Nephron progenitor cell (in vitro differentiated cells): Measurements from ENCODE around the gene LRP1B.

Experiments
- DNase-seq: peaks from one replicate; pipeline ENCODE4 v3.0.0; 2021
- H3K27ac Mint-ChIP-seq: 2 replicates; pipeline ENCODE4 v1.8.0; 2021; ENCODE audit warnings: mild to moderate bottlenecking, moderate library complexity, mixed read lengths
- H3K27me3 Mint-ChIP-seq: 2 replicates; pipeline ENCODE4 v1.8.0; 2021; ENCODE audit warnings: mild to moderate bottlenecking, low read depth, mixed read lengths; ENCODE audit not compliant: poor library complexity
- H3K36me3 Mint-ChIP-seq: 2 replicates; pipeline ENCODE4 v1.8.0; 2021; ENCODE audit warnings: low read depth, mixed read lengths
- H3K4me1 Mint-ChIP-seq: 2 replicates; pipeline ENCODE4 v1.8.0; 2021; ENCODE audit warnings: mixed read lengths
- H3K4me3 Mint-ChIP-seq: 2 replicates; pipeline ENCODE4 v1.8.0; 2021; ENCODE audit warnings: mild to moderate bottlenecking, moderate library complexity, mixed read lengths
- H3K9me3 Mint-ChIP-seq: 2 replicates; pipeline ENCODE4 v1.8.0; 2021; ENCODE audit warnings: mild to moderate bottlenecking, moderate library complexity, mixed read lengths
- CTCF ChIP-seq: fragments of 200-600 bp; sonication (generic); IDR thresholded peaks from 2 replicates; pipeline ENCODE4 v1.5.0; 2021; ENCODE audit warnings: antibody characterized with exemption

Gene LRP1B

DNA sequence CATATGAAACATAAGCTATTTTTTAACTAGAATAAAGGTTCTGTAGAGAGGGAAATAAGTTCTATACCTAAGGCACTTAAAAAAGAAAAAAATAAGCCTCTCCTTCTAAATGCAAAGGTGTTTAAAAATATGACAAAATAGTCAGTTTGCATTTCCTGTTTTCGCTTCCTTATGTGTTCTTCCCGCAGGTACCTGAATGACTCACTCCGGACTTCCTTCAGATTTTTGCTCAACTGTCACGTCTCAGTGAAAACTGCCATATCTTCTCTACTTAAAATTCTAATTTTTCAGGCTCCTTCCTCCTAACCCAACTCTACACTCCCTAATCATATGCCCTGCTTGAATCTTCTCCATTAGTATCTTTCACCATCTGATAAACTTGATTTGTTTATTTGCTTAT, 1333.1 kb downstream of the LRP1B start:
- Mint-ChIP-seq H3K36me3 (no peaks in the 10 kb centered on the region), H3K9me3 (no peaks in the 10 kb centered on the region), H3K4me1 (no peaks in the 10 kb centered on the region), H3K27ac (no peak overlapping the region), H3K27me3 (no peaks in the 10 kb centered on the region), H3K4me3 (no peak overlapping the region)
- TF ChIP-seq CTCF, result no peak
- DNase-seq, result no peak

DNA sequence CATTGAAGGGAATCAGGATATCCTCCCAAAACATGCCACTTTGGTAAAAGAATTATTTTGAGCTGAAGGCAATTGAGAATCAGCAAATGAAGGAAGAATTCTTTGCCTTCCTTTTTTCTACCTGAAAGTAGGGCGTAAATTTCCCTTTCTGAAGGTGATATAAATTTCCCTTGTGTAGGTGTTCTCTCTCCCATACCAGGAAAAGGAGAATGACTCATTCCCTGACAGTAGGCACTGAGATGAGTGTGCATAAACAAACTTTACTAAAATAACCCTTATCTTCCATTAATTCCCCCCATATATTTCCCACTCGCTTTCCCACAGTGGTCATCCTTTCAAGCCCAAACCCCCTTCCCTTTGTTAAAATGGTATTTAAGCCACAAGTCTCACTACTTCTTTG, 1339.0 kb downstream of the LRP1B start:
- Mint-ChIP-seq H3K4me3 (no peak overlapping the region), H3K27me3 (no peaks in the 10 kb centered on the region), H3K4me1 (peaks cover 1% of the 10 kb centered on the region), H3K27ac (no peak overlapping the region), H3K9me3 (no peaks in the 10 kb centered on the region), H3K36me3 (no peaks in the 10 kb centered on the region)
- TF ChIP-seq CTCF, result no peak
- no peak for DNase-seq

DNA sequence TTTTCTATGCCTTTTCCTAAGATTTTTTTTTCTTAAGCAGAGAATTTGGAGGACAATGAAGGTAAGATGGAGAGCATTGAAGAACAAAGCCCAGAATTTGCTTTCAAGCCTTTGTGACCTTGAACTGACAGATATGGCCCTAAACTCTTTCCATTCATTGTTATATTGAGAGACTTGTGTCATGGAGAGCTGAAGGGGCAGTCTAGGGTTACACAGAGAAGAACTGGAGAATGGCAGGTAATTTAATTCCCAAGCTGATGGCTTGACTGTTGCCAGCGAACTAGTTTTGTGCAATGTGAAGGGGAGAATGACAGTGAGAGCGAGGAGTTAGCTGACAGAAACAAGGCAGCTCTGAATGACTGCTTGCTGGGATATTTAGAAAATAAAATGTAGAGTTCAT, 1344.2 kb downstream of the LRP1B start:
- no peaks in the 10 kb centered on the region for H3K9me3 Mint-ChIP-seq
- DNase-seq, result no peak
- no peak overlapping the region for H3K4me3 Mint-ChIP-seq
- no peak for TF ChIP-seq CTCF
- no peaks in the 10 kb centered on the region for H3K27me3 Mint-ChIP-seq
- H3K36me3 Mint-ChIP-seq, result no peaks in the 10 kb centered on the region
- H3K4me1 Mint-ChIP-seq, result peaks cover 6% of the 10 kb centered on the region
- no peak overlapping the region for H3K27ac Mint-ChIP-seq

GRCh38 chr2:140775411-140775810, 1355.4 kb downstream of the LRP1B start:
- Mint-ChIP-seq H3K36me3 (no peaks in the 10 kb centered on the region), H3K4me3 (no peak overlapping the region), H3K27me3 (no peaks in the 10 kb centered on the region), H3K4me1 (no peaks in the 10 kb centered on the region), H3K27ac (no peak overlapping the region), H3K9me3 (no peaks in the 10 kb centered on the region)
- no peak for DNase-seq
- TF ChIP-seq CTCF, result no peak

DNA sequence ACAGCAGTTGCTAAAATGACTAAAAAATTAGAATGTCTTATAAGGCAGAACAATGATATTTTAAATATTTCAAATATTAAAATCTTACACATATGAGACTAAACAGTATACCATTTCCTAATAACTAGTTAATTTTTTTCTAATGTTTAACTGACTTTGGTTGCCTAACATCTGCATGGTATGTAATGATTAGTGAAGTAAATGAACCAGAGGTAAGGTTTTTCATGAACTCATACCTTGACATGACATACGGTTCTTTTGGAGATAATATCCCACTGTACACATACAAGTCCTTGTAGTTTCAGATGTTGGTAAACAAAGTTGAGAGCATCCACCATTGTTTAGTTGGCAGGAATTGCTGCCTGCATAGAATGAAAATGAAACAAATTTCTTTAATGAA, 1360.2 kb downstream of the LRP1B start:
- no peaks in the 10 kb centered on the region for H3K4me1 Mint-ChIP-seq
- H3K9me3 Mint-ChIP-seq, result no peaks in the 10 kb centered on the region
- no peaks in the 10 kb centered on the region for H3K36me3 Mint-ChIP-seq
- H3K27ac Mint-ChIP-seq, result no peak overlapping the region
- no peak overlapping the region for H3K4me3 Mint-ChIP-seq
- no peak for DNase-seq
- H3K27me3 Mint-ChIP-seq, result no peaks in the 10 kb centered on the region
- TF ChIP-seq CTCF, result no peak

- H3K4me1 Mint-ChIP-seq, result no peaks in the 10 kb centered on the region
Measured at GRCh38 chr2:140761807-140762206, 1369.0 kb downstream of the LRP1B start.

More at GRCh38 chr2:140761807-140762206, 1369.0 kb downstream of the LRP1B start:
- H3K27ac Mint-ChIP-seq, result no peak overlapping the region
- no peaks in the 10 kb centered on the region for H3K9me3 Mint-ChIP-seq
- no peak overlapping the region for H3K4me3 Mint-ChIP-seq
- DNase-seq, result no peak
- no peaks in the 10 kb centered on the region for H3K27me3 Mint-ChIP-seq
- TF ChIP-seq CTCF, result no peak
- H3K36me3 Mint-ChIP-seq, result no peaks in the 10 kb centered on the region
